HepG2 (cell line): ENCODE measurements around the gene KLHDC8B. TPM values are rescaled to one million over a fixed set of nuclear protein-coding genes. Genes with fewer than 3 reads are reported as not detected.

Experiments
- CERS6 ChIP-seq: sonication (generic); formaldehyde crosslinking; IDR thresholded peaks from 2 replicates; pipeline ENCODE4 v1.5.0; 2020; ENCODE audit warnings: missing genetic modification reagents
- CSRNP1 ChIP-seq: sonication (generic); formaldehyde crosslinking; IDR thresholded peaks from 2 replicates; pipeline ENCODE4 v1.8.1; 2023; ENCODE audit warnings: mild to moderate bottlenecking, missing genetic modification reagents
- FOXK1 ChIP-seq: sonication (generic); formaldehyde crosslinking; IDR thresholded peaks from 2 replicates; pipeline ENCODE4 v1.4.0; 2020; ENCODE audit warnings: low read depth, missing genetic modification reagents, borderline replicate concordance
- HNRNPK ChIP-seq: fragments of 200-400 bp; formaldehyde crosslinking; IDR thresholded peaks from 2 replicates; pipeline ENCODE4 v1.6.1; 2018; ENCODE audit warnings: low read length, low read depth, moderate library complexity, mild to moderate bottlenecking; ENCODE audit not compliant: poor library complexity, severe bottlenecking
- TARDBP ChIP-seq: sonication (generic); formaldehyde crosslinking; IDR thresholded peaks from 2 replicates; pipeline ENCODE4 v1.8.0; 2022; ENCODE audit warnings: mild to moderate bottlenecking, missing genetic modification reagents
- TOE1 ChIP-seq: sonication (generic); formaldehyde crosslinking; IDR thresholded peaks from 2 replicates; pipeline ENCODE4 v1.4.0; 2020; ENCODE audit warnings: mild to moderate bottlenecking, missing genetic modification reagents
- ZNF629 ChIP-seq: sonication (generic); formaldehyde crosslinking; conservative IDR thresholded peaks from 2 replicates; pipeline ENCODE4 v1.5.0; 2020; ENCODE audit warnings: missing genetic modification reagents
- ZNF687 ChIP-seq: sonication (generic); formaldehyde crosslinking; IDR thresholded peaks from 2 replicates; pipeline ENCODE4 v1.5.1; 2020; ENCODE audit warnings: mild to moderate bottlenecking, missing genetic modification reagents, moderate library complexity
- ZSCAN20 ChIP-seq: sonication (generic); formaldehyde crosslinking; IDR thresholded peaks from 2 replicates; pipeline ENCODE4 v1.4.0; 2020; ENCODE audit warnings: missing genetic modification reagents, mild to moderate bottlenecking, borderline replicate concordance
- polyA plus RNA-seq, 8 experiments: library from polyadenylated mRNA; depleted of rRNA in 3 of 8; stranded (reverse) in 7 of 8; unstranded in 1 of 8; fragments of >200 nt; fragmentation: Illumina TruSeq in 4 of 8; extraction: Trizol in 4 of 8; gene quantifications; 2 replicates each; pipeline versions ENCODE4 v1.2.1 to v1.2.3, GENCODE V29; 2011 to 2016; ENCODE audit warnings: low read depth in 4 of 8, missing spikeins in 1 of 8, mixed read lengths in 1 of 8; ENCODE audit not compliant: insufficient read depth in 1 of 8
- total RNA-seq, 5 experiments: library from RNA; depleted of rRNA; stranded (reverse); fragments of >200 nt; fragmentation: Illumina TruSeq; extraction: Trizol; gene quantifications; 2 replicates each; pipeline ENCODE4 v1.2.3, GENCODE V29; 2016; ENCODE audit warnings: low read depth in 1 of 5
- TF ChIP-seq, protein P1 (sequence below): sonication (generic); formaldehyde crosslinking; IDR thresholded peaks from 2 replicates; pipeline ENCODE4 v1.5.0; 2020; ENCODE audit warnings: missing genetic modification reagents, mild to moderate bottlenecking, borderline replicate concordance
- TF ChIP-seq, protein P2 (sequence below): sonication (generic); formaldehyde crosslinking; IDR thresholded peaks from 2 replicates; pipeline ENCODE4 v1.8.0; 2022; ENCODE audit warnings: mild to moderate bottlenecking, missing genetic modification reagents, moderate library complexity
- TF ChIP-seq, protein P3 (sequence below): sonication (generic); formaldehyde crosslinking; IDR thresholded peaks from 2 replicates; pipeline ENCODE4 v1.4.0; 2020; ENCODE audit warnings: mild to moderate bottlenecking, low read depth, missing genetic modification reagents

KLHDC8B gene
- total and polyA plus RNA-seq, 2 of the 13 experiments (the other 11 are each of a cell fraction or from before 2014, with no cell fraction given): 17.2 to 17.8 TPM

GRCh38 chr3:49132437-49133225 lies 38.8 kb upstream of the KLHDC8B start, which contains the start of gene LAMB2 (continued):
- peak; percentile 81 for TF ChIP-seq ZNF687
- peak; percentile 67; the same call in 1 of the 2 replicates for TF ChIP-seq FOXK1 (CRISPR knock-in tag)
- TF ChIP-seq, protein P1, sequence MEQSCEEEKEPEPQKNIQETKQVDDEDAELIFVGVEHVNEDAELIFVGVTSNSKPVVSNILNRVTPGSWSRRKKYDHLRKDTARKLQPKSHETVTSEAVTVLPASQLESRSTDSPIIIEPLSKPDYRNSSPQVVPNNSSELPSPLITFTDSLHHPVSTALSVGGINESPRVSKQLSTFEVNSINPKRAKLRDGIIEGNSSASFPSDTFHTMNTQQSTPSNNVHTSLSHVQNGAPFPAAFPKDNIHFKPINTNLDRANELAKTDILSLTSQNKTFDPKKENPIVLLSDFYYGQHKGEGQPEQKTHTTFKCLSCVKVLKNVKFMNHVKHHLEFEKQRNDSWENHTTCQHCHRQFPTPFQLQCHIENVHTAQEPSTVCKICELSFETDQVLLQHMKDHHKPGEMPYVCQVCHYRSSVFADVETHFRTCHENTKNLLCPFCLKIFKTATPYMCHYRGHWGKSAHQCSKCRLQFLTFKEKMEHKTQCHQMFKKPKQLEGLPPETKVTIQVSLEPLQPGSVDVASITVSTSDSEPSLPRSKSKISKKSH (CRISPR knock-in tag): peak; percentile 14; the same call in 1 of the 2 replicates
- TF ChIP-seq CSRNP1: peak; percentile 87
- TF ChIP-seq TARDBP: 0 out of 2 replicates have a peak, but pooled peaks have one; percentile 83
- TF ChIP-seq ZSCAN20 (CRISPR knock-in tag): 0 out of 2 replicates have a peak, but pooled peaks have one; percentile 31
- TF ChIP-seq, protein P2, sequence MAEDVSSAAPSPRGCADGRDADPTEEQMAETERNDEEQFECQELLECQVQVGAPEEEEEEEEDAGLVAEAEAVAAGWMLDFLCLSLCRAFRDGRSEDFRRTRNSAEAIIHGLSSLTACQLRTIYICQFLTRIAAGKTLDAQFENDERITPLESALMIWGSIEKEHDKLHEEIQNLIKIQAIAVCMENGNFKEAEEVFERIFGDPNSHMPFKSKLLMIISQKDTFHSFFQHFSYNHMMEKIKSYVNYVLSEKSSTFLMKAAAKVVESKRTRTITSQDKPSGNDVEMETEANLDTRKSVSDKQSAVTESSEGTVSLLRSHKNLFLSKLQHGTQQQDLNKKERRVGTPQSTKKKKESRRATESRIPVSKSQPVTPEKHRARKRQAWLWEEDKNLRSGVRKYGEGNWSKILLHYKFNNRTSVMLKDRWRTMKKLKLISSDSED (CRISPR knock-in tag): no peak
- TF ChIP-seq TOE1 (CRISPR knock-in tag): no peak
- TF ChIP-seq CERS6: no peak
- no peak for TF ChIP-seq ZNF629 (CRISPR knock-in tag)
- TF ChIP-seq, protein P3, sequence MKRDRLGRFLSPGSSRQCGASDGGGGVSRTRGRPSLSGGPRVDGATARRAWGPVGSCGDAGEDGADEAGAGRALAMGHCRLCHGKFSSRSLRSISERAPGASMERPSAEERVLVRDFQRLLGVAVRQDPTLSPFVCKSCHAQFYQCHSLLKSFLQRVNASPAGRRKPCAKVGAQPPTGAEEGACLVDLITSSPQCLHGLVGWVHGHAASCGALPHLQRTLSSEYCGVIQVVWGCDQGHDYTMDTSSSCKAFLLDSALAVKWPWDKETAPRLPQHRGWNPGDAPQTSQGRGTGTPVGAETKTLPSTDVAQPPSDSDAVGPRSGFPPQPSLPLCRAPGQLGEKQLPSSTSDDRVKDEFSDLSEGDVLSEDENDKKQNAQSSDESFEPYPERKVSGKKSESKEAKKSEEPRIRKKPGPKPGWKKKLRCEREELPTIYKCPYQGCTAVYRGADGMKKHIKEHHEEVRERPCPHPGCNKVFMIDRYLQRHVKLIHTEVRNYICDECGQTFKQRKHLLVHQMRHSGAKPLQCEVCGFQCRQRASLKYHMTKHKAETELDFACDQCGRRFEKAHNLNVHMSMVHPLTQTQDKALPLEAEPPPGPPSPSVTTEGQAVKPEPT (CRISPR knock-in tag): peak; percentile 62; the same call in 1 of the 2 replicates
- TF ChIP-seq HNRNPK: no peak
